ENCODE data around the gene CNN1.
A peak's percentile ranks its signal among the peaks of the same experiment; 100 is the strongest.

CNN1 gene

DNA sequence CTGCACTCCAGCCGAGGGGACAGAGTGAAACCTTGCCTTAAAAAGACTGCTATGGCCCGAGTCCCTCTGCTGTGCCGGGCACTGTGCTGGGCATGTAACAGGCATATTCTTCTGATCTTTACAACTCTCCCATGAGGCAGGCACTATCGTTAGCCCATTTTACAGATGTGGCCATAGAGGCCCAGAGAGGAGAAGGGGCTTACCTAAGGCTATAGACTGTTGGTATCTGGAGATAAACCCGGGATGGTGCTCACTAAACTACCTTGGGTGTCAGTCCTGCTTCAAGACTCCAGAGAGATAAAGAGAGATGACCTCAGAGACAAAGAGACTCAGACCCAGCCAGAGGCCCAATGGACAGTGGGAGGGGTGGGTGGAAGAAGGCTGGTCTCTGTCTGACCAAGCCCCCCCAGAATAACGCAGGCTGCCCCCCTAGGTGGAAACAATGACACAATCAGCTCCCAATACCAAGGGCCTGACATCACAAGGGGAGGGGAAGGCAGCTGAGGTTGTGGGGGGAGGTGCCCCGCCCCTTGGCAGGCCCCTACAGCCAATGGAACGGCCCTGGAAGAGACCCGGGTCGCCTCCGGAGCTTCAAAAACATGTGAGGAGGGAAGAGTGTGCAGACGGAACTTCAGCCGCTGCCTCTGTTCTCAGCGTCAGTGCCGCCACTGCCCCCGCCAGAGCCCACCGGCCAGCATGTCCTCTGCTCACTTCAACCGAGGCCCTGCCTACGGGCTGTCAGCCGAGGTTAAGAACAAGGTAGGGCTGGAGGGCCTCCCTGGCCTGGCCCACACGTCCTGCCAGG, at the start of gene CNN1:
CNN1 (plus strand) TSS at position 620 of the 805 bp plus-strand sequence; CDS start at position 697, 77 bp downstream.
- DNase-seq, result no peak

DNA sequence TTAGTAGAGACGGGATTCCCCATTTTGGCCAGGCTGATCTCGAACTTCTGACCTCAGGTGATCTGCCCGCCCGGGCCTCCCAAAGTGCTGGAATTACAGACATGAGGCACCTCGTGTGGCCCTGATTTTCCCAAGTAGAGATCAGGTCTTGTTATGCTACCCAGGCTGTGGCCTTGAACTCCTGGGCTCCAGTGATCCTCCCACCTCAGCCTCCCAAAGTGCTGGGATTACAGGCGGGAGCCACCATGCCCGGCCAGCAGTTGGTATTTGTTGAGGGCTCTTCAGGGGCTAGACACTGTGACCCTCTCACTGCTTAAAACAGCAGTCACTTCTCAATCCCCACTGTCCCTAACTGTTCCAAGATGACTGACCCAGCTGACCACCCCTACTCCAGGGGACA, 49.3 kb upstream of the CNN1 start:
- DNase-seq, result no peak

DNA sequence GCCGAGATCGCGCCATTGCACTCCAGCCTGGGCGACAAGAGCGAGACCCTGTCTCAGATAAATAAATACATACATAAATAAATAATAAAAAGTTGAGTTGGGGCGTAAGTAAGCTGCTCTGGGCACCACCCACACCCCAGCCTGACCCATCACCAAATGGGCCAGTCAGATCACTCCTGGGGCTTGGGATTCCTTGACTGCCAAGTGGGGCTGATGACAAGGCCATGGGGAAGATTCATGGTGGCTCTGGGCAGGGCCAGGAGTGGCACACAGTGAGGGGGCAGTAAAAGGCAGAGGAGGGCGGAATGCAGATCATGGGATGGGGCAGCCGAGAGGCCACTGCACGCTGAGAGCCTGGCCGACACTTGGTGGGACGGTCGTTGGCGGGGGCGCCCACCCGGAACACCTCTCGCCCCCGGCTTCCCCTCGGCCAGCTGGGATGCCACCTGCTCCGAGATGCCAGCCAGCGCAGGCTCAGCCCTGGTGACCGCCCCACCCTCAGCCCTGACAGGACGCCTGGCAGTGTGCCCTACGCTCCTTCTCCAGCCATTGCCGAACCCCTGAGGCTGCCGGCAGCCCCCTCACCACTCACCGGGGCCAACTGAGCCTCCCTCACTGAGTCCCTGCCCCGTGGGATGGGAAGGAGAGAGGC, 43.9 kb upstream of the CNN1 start:
- no peak for DNase-seq

DNA sequence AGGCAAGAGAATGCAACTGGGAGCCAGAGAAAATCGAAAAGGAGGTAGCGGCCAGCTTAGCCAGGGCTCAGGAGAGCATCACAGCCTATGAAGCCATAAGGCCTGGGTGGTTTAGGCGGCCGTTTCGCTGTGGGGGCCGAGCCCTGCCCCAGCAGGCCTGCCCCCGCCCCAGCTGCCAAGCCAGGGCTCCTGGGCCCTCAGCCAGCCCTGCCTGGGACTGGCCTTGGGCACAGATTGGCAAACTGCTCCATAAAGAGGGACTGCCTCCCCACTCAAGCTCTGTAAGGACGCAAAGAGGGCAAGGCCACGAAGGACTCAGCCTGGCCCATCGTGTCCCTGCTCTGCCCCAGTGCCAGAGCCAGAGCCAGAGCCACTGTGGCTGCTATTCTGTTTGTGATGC, 43.2 kb upstream of the CNN1 start:
- DNase-seq, result no peak

DNA sequence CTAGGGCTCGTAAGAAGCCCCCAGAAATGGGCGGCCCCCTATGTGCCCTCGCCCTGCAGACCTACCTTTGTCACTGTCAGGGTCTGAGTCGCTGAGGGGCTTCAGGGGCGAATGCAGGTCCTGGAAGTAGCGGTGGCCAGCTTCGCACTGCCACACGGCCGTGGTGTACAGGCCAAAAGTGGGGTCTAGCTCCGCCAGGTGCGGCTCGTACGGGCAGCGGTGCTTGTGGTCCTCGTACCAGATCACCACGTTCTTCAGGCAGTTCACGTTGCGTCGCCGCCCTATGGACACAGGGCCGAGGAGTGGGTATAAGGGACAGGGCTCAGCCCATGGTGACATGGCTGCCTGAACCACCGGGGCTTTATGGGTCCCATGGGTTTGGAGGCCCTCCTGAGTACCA, 42.8 kb upstream of the CNN1 start:
- no peak for DNase-seq

DNA sequence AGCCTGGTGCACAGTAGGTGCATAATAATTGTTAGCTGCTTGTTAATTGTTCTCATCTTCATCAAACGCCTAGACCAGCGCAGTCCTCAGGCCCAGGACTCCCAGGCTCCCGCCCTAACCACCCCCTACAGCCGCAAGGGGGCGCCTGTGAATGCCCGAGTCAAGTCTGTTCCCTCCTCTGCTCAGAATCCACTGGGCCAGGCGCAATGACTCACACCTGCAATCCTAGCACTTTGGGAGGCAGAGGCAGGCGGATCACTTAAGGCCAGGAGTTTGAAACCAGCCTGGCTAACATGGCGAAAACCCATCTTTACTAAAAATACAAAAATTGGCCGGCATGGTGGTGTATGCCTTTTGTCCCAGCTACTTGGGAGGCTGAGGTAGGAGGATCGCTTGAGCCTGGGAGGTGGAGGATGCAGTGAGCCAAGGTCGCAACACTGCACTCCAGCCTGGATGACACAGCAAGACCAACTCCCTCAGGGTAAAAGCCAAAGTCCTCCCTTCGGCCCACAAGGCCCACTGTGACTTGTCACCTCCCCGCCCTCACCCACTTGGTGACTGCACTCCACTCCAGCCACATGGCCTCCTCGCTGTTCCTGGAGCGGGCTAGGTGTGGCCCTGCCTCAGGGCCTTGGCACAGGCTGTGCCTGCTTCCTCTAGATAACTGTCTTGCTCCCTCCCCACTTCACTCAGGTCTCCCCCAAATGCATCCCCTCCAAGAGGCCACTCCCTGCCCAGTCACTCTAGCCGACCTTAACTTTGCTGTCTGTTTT, 42.1 kb upstream of the CNN1 start:
- peak; percentile 17 for DNase-seq

DNA sequence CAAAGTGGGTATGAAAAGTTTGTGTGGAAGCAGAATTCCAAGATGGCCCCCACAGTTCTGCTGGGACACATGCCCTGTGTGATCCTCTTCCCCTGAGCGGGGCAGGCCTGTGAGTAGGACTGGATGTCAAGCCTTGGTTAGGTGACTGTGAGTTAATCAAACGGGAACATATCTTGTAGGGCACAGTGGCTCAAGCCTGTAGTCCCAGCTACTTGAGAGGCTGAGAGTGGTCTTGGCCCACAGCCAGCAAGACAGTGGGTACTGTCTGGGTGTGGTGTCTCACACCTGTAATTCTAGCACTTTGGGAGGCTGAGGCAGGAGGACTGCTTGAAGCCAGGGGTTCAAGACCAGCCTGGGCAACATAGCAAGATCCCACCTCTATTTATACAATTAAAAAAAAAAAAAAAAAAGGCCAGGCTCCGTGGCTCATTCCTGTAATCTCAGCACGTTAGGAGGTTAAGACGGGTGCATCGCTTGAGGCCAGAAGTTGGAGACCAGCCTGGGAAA, 39.4 kb upstream of the CNN1 start:
- no peak for DNase-seq

DNA sequence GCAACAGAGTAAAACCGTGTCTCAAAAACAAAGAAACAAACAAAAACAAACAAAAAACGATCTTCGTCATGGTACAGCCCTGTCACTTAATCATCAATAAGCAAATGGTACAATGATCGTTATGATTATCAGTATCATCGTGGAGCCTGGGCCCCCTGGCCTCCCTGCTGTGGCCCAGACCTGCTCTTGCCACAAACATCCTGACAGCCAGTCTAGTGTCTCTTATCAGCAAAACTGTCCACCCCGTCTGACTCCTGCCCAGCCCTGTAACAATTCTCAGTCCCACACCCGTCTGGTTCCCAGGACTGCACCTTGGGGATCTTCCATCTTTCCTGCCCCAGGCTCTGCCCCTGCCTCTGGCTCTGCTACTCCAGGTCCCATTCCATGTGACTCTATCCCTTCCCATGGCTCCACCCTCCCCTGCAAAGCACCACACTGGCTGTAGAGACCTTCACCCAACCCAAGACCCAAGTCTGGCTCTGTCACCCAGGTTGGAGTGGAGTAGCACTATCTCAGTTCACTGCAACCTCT, 38.7 kb upstream of the CNN1 start:
- DNase-seq, result no peak

DNA sequence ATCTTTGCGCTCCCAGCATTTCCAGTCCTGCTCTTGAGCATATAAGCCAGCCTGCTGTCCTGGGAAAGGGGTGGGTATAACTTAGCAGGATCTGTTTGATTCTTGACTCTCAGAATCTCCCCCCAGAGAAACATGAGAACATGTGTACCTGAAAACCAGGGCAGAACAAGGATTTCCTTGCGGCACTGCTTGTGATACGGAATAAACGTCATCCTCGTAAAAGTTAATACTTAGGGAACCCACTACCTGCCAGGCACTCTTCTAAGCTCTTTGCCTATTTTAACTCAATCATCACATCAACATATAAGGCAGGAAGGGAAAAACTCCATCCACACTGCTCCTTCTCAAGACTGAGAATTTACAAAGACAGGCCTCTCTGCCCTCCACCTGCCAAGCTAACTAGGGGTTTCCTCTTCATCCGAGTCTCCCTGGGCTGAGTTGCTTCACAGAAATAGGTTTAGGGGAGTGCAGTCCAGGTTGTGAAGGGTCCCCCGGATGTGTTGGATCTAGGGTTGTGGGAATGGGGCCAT, 34.1 kb upstream of the CNN1 start:
- no peak for DNase-seq

DNA sequence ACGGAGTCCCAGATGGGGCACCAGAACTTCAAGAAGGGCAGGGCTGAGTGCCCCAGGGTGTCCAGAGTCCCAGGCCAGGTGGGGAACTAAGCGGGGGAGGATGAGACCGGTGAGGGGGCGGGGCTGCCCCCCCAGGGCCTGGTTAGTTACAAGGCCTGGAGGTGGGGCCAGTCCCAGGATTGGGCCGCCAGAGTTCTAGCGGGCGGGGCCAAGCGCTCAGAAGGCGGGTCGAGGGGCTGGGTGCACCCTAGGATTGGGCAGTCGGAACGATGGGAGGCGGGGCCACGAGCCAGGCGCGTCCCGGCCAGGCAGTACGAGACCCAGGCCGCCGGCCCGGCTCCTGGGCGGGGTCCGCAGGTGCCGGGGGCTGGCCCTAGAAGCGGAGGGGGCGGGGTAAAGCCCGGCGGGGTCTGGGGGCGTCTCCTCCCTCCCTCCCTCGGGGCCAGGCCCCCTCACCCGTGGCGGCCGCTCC, 33.6 kb upstream of the CNN1 start:
- peak; percentile 83 for DNase-seq

DNA sequence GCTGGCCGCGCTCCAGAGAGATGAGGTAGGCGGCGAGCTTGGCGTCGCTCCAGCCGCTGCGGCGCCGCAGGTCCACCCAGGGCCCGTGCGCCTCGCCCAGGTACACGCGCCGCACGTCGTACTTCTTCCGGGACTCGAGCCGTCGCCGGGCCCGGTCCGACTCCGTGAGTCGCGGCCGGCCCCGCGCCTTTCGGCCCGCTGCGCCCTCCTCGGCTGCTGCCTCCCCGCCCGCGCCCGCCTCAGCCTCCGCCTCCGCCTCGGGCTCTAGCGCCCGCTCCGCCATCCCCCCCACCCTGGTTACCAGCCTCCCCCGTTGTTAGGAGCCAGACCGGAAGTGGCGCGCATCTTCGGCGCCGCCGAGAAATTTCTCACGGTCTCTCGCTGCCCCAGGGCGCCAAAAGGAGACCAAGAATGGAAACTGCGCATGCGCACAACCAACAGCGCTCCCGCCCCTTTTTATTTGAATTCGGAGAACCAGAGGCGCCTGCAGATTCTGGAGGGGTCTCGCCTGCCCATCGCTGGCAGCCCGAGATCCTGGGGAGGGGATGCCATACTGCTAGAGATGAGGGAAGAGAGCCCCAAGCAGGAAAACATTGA, 33.0 kb upstream of the CNN1 start, which contains the start of gene ZNF653:
ZNF653 (minus strand) TSS at position 336 of the 597 bp plus-strand sequence; CDS start at position 283, 53 bp downstream.
- peak; percentile 92 for DNase-seq

DNA sequence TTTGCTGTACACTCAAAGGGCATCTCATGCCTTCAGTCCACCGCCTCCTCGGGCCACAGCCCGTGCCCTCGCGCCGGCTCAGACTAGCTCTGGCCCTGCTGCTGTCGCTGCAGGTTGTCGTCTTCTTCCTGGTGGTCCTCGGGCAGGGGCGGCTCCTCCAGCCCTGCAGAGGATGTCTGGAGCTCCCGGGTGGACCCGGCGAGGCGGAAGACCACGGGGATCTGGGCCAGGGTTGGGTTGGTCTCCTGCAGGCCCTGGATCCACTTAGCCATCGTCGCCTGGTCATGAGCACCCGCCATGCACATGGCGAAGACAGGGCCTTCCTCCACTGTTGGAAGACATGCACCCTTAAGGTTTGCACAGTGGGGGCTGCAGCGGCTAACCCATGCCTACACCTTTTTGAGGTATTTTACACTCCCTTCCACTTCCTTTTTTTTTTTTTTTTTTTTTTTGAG, 32.5 kb upstream of the CNN1 start:
- no peak for DNase-seq

DNA sequence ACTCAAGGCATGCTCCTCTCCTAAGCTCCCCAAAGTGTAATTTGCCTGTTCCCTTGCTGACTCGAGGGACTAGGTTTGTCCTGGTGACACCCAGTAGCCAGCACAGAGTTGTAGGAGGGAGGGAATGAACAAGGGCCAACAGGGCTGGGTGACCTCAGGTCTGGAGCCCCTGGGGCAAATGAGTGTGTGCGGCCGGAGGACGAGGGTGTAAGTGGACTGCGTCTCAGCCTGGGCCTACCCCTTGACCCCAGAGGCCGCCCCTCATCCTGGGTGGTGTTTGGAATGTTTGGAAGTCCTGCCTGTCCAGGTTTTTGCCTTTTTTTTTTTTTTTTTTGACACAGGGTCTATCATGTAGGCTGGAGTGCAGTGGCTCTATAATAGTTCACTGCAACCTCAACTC, 31.7 kb upstream of the CNN1 start:
- DNase-seq, result no peak

DNA sequence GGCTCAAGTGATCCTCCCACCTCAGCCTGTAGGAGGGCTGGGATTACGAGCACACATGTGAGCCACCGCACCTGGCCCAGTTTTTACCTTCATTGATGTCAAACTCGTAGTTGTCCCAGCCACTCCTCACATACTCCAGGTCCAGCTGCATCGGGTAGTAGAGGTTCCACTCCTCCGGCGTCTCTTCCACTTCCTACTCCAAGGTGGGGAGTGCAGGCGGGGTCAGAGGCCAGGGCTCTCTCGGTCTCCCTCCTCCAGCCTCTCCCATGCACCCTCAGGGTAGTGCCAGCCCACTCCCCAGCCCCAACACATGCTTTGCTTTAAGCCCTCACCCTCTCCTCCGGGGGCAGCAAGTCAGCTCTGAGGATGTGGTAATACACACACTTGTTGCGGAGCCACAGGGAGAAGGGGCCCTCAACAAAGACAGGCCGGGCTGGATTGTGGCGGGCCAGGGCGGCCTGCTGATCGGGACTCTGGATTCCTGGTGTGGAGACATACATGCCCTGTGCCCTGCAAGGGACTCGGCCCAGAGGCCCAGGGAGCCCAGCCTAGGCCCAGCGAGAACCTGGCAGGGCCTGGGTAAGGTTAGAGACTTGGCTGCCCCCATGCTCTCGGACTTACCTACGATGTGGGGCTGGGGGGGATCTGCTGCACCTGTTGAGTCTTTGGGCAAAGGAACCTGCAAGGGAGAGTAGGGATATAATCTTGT, 31.1 kb upstream of the CNN1 start:
- no peak for DNase-seq

DNA sequence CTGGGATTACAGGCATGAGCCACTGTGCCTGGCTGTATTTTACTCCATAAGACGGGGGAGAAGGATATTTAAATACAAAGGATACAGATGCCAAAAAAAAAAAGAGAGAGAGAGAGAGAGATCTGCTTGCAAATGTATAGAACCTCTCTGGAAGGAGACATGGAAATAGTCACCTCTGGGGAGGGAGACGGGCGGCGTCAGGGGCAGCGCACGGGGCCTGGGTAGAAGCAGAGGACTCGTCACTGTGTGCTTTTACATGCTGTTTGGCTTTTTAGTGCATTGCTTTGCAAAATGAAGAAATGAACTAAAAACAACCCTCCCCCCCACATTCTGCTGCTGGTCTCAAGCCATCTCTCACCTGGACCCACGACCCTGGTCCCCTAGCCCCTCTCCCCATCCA, 28.2 kb upstream of the CNN1 start:
- DNase-seq, result no peak

DNA sequence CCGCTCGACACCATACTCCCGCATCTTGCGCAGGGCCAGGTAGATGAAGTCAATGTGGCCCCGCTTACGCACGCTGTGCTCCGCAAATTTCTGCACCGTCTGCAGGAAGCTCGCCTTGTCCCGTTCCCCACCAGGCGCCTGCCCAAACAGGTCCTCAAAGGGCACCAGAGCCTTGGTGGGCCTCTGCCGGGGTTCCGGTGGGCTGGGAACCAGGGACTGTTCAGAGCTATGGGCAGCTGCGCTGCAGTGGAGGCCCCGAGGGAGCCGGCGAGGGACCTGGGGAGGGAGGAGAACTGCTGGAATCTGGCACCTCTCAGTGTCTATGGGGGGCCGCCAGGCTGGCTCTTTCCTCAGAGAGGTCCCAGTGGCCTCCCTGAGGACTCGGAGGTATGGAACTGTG, 24.7 kb upstream of the CNN1 start:
- DNase-seq, result no peak

DNA sequence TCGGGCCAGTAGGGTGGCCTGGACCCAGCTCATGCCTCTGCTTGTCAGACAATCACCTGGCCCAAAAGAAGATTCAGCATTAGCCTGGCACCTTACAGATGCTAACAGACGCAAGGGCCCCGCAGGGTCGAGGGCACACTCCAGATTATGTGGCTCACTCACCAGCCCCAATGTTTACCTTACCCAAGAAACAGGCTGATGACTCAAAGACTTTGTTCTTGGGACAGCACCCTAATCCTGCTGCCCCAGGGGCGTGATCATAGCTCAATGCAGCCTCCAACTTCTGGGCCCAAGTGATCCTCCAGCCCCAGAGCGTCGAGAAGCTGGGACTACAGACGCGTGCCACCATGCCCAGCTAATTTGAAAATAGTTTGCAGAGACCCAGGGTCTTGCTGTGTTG, 19.5 kb upstream of the CNN1 start:
- DNase-seq, result no peak

DNA sequence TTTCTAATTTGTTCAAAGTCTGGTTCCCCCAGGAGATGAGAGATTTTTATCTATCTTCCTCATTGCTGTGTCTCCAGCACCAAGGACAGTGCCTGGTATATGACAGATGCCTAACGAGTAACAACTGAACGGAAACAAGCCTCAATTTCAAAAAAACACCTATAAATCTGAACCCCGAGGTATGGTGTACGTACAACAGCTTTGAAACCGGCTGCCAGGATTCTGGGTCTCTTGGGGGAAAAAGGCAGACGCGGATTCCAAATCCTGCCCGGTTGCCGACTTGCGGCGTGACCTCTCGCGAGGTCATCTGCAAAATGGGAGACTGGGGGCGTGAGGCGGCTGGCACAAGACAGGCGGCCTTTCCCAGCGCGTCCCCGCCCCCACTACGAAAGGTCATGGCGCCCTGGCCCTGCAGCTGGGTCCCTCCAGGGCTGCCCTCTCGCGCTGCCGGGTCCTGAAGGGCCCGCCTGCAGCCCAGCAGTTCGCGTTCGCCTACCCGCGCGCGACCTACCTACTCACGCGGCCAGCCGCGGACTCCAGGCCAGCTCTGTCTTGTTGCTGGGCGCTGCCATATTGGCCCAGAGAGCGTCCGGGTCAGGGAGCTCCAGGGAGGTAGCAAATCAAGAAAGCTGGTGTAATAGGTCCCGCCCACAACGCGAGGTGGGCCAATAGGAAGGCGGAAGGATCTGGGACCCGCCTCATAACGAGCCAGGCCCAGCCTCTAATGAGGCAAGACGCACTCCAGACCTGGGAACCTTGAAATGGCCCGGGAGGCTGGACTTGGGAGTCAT, 9.9 kb upstream of the CNN1 start, which contains the start of gene ECSIT:
ECSIT (minus strand) TSS at position 584 of the 791 bp plus-strand sequence. CDS start 9,964 bp downstream, outside the sequence.
- DNase-seq, result peak; percentile 83

DNA sequence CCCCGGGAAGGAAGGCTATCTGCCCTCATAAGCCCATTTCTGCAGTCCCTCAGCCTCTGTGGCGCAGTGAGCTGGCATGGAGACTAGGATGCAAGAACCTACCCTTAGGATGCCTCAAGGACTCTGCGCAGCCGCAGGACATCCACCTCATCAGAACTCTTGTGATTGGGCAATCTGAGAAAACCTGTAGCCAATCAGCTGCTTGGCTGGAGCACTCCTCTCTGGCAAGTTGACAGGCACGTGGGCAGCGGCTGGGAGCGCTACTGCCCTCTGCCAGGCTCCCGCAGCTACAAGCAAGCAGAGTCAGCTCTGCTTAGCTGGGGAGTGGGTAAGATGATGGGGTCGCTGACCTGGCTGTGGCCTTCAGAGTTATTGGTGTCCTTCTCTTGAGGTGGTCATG, 8.2 kb upstream of the CNN1 start:
- DNase-seq, result peak; percentile 52

DNA sequence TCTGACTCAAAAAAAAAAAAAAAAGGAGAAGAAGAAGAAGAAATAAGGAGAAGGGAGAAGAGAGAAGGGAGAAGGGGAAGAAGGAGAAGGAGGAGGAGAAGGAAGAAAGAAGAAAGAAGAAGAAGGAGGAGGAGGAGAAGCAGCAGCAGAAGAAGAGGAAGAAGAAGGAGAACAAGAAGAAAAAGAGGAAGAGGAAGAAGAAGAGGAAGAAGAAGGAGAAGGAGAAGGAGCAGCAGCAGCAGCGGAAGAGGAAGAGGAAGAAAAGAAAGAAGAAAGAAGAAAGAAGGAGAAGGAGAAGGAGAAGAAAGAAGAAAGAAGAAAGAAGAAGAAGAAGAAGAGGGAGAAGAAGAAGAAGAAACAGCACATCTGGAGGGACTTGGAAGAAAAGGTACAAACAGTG, 4.1 kb upstream of the CNN1 start:
- DNase-seq, result no peak

DNA sequence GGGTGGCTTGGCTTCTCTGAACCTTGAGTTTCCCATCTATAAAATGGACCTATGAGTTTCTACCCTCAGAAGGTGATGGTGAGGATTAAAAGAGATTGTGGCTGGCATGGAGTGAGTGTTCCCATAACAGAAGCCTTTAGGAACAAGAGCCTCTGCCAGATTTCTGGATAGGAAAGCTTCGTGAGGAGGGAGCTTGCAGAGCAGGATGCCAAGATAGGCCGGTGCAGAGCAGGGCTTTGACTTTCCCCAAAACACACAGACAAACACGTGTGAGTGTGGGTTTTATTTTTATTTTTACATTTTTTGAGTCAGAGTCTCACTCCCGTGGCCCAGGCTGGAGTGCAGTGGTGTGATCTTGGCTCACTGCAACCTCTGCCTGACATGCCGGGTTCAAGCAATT, 3.7 kb upstream of the CNN1 start:
- no peak for DNase-seq

Measured in NCI-H2107 (cell line).